GM21723 (cell line): Measurements from ENCODE around the gene PSMD13.

ENCODE experiments used
- ATAC-seq: cut with Tn5 transposase; IDR thresholded peaks from one replicate; pipeline ENCODE4 v1.9.1; 2021; ENCODE audit warnings: mild to moderate bottlenecking, moderate library complexity; ENCODE audit not compliant: unreplicated experiment

The PSMD13 gene

DNA sequence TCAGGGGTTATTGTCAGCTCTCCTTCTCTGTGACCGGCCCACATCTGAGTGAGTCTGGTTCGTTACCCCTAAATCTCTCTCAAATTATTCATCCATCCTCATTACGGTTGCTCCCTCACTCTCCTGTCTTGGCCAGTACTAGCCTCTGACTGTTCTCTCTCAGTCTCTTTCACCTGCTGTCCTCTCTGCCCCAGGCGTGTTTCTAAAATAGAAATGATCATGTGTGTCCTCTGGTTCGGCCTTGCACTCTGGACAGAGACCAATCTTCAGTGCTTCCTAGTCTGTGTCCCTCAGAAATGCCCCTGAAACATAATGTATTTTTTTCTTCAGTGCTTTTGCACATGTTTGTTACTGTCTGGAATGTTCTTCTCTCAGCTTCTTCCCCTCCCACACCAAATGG lies 4.9 kb downstream of the PSMD13 start:
- ATAC-seq = no peak

DNA sequence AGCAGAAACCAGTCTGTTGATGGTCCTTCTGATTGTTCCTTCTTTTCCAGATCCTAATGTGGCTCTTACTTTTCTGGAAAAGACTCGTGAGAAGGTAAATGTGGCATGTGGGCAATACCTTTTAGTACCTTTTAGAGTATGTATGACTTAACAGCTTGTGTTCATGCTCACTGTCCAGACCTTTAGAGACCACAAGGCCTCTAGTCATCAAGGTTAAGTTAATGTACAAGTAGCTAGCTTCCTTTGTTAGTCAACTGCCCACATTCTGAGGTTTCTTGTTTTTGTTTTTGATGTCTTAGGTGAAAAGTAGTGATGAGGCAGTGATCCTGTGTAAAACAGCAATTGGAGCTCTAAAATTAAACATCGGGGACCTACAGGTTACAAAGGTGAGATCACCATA lies 7.6 kb downstream of the PSMD13 start:
- ATAC-seq = no peak

GRCh38 chr11:249062-249461 lies 12.3 kb downstream of the PSMD13 start:
- no peak for ATAC-seq

GRCh38 chr11:250274-250673 lies 13.5 kb downstream of the PSMD13 start:
- no peak for ATAC-seq

DNA sequence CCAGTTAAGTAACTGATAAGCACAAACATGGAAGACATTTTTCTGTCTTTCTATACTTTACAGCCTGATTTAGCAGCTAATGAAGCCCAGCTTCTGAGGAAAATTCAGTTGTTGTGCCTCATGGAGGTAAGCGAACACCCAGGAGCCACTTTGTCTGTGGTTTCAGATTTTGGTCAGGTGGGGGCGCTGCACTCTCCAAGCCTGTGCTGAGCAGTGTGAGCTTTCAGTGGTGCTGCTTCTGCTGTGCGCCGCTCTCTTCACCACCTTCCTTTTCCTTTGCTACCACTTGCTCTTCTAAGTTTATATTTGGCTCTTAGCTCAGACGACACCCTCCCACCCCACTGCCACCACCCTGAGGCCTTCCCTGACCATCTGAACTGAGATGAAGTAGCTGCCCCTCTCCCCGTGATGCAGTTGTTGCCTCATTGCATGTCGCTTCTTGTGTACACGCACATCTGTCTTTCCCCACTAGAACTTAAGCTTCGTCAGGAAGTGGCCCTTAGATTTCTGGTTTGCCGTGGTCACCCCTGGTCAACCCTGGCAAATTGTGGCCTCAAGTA lies 14.0 kb downstream of the PSMD13 start:
- ATAC-seq = no peak

DNA sequence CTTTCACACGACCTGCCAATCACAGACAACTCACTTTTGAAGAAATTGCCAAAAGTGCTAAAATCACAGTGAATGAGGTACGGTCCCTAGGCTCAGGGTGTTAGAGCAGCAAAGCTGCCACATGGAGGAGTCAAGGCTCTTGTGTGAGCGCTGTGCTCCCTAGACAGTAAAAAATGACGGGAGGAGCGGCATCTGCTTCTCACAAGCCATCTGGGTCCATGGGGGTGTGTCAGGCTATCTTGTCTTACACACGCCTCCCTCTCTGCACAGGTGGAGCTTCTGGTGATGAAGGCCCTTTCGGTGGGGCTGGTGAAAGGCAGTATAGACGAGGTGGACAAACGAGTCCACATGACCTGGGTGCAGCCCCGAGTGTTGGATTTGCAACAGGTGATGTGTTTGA lies 14.8 kb downstream of the PSMD13 start:
- no peak for ATAC-seq

- ATAC-seq = no peak
Measured at GRCh38 chr11:252666-253065, 15.9 kb downstream of the PSMD13 start.

- no peak for ATAC-seq
Measured at GRCh38 chr11:253160-253885, 16.5 kb downstream of the PSMD13 start.

- ATAC-seq = no peak
Measured at GRCh38 chr11:253886-254270, 17.1 kb downstream of the PSMD13 start.

GRCh38 chr11:255176-255575 lies 18.4 kb downstream of the PSMD13 start:
- no peak for ATAC-seq

GRCh38 chr11:255816-256215 lies 19.0 kb downstream of the PSMD13 start:
- no peak for ATAC-seq

DNA sequence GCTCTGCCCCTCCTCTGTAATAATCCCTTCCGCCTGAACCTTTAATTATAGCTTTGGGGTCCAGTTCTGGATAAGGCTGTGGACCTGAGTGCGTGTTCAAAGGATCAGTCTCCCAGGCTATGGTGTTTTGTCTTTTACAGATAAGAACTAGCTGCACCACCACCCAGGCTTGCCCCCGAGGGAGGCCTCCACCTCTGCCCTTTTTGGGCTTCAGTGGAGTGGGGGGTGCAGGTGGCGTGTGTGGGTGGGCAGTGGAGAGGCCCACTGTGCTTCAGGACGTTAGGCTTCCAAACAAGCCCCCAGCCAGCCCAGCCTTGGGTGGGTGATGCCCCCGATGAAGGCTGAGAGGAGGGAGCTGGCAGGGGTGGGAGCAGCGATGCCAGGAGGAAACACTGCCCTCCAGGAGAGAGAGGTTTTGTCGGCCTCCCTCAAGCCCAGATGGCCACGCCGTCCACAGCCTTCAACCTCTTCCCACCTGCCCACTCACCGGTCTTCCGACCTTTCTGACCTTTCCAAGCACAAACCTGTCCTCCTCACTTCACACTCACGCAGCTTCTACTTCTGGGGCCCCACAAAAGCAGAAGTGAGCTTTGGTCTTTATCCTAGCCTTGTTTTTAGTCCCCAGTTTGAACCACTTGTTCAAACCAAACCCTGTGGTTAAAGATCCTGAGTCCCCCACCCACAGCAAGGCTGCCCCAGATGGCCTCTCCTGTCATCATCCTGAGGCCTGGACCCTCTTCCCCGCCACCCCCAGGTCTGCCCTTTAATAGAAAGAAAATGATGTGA lies 20.4 kb downstream of the PSMD13 start:
- ATAC-seq = no peak

GRCh38 chr11:257766-258493 lies 21.2 kb downstream of the PSMD13 start:
- no peak for ATAC-seq

GRCh38 chr11:259413-259812 lies 22.6 kb downstream of the PSMD13 start:
- ATAC-seq = no peak

- no peak for ATAC-seq
Measured at GRCh38 chr11:261624-262023, 24.8 kb downstream of the PSMD13 start.

DNA sequence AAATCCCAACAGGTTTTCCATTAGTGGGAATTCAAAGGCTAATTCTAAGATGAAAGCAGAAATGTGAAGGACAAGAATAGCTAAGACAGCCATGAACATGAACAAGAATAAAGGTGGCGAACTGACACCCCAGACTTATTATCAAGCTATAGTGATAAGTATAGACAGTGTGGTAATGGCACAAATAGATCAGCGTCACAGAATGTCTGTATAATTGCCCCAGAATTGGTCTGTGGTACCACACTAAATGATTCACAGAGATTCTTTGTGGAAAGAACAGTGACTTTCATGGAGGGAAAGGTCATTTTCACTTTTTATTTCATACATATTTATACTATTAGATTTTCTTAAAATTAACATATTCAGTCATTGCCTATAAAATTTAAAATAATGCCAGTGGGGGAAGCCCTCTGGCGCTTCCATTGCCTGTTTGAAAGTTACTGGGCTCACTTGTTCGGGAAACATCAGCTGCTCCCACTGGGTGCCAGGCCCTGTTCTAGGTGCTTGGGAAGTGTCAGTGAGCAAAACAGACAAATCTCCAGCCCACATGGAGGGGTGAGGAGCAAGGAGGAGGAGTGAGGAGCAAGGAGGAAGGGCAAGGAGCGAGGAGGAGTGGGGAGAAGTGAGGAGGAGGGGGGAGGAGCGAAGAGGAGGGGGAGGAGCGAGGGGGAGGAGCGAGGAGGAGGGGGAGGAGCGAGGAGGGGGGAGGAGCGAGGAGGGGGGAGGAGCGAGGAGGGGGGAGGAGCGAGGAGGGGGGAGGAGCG lies 30.1 kb downstream of the PSMD13 start:
- no peak for ATAC-seq

DNA sequence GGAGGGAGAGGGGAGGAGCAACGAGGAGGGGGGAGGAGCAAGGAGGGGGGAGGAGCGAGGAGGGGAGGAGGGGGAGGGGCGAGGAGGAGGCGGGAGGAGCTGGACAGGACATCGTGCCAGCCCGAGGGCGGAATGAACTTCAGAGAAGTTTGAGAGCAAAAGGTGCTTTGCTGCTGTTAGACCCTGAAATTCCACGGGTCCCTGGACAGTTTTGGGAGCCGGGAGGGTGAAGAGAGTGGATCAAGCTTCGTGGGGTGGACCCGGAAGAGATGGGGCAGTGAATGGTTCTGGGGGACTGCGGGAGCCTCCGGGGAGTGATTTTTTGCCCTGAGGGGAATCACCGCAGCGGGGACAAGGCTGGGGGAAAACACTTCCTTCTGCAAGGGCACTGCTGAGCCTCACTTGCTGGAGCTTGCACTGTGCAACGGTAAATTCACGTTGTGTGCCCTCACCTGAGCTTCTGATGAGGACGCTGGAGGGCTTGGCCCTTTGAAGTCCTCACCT lies 30.8 kb downstream of the PSMD13 start:
- ATAC-seq = no peak

GRCh38 chr11:268716-269145 lies 32.0 kb downstream of the PSMD13 start:
- peak; percentile 46 for ATAC-seq

- ATAC-seq = peak; percentile 58
Measured at GRCh38 chr11:269146-269890, 32.5 kb downstream of the PSMD13 start.
